Testis (tissue), 2 donors: ENCODE results near the gene CTBP2.

Experiments used
- CTCF ChIP-seq, 3 experiments: fragments of 450-650 bp in 2 of 3; fragments of 200-600 bp in 1 of 3; sonication (generic) in 1 of 3; IDR thresholded peaks; one replicate each; pipeline ENCODE4 v1.5.1; 2016 to 2019; ENCODE audit warnings: antibody characterized with exemption in 3 of 3, mild to moderate bottlenecking in 2 of 3, moderate library complexity in 1 of 3
- POLR2A ChIP-seq: fragments of 450-650 bp; IDR thresholded peaks from one replicate; pipeline ENCODE4 v1.6.1; 2017; ENCODE audit warnings: antibody characterized with exemption, mild to moderate bottlenecking, moderate library complexity

DNA sequence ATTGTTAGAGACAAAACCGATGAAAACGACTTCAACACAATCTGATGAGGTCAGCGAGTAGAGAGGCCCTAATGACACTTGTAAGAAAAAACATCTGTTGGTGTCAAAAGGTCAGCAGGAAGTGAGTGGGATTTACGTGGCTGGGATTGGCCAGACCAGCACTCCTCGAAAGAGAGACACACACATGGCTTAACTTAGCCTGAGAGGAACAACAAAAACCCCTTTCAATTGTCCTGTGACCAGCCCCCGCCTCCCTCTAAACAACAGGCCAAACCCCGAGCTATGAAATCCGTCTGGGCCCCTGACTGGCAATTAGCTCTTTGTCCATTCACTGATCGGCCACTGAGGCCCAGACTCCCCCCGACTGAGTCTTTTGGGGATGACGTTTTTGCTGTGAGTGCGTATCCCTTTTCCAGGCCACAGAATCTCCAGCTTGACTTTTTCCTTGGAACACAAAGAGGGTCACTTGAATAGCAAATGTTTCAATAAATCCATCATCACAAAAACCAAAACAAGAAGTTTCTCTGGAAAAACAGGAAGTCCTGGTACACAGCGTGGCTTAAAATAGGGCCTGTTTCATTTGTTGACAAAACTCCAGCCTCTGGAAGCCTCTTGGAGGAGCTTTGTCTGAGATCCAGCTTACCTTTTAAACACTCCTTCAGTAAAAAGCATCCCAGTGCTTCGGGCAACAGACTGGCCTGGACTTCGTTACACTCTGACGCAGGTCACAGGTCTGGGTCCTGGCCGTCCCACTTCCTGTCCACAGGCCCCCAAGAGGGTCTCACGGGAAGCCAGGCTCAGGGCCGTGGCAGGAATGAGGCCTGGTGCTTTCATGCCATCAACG is 103.0 kb downstream of the CTBP2 start:
- TF ChIP-seq CTCF (IDR thresholded peaks at IDR 0.05) (no peak), POLR2A (no peak)
